Transverse colon (tissue), 3 donors: ENCODE results near the gene SPECC1.

Experiments
- CTCF ChIP-seq, 5 experiments: fragments of 200-600 bp in 3 of 5; fragments of 450-650 bp in 2 of 5; sonication (generic) in 3 of 5; IDR thresholded peaks; 1 replicate in 2 of 5; 2 replicates in 3 of 5; pipeline ENCODE4 v1.5.1; 2016 to 2017; ENCODE audit warnings: antibody characterized with exemption in 5 of 5, inconsistent platforms in 3 of 5, mild to moderate bottlenecking in 2 of 5, moderate library complexity in 1 of 5
- POLR2A ChIP-seq: fragments of 450-650 bp; IDR thresholded peaks from one replicate; pipeline ENCODE4 v1.6.1; 2016; ENCODE audit warnings: antibody characterized with exemption, mild to moderate bottlenecking, moderate library complexity

DNA sequence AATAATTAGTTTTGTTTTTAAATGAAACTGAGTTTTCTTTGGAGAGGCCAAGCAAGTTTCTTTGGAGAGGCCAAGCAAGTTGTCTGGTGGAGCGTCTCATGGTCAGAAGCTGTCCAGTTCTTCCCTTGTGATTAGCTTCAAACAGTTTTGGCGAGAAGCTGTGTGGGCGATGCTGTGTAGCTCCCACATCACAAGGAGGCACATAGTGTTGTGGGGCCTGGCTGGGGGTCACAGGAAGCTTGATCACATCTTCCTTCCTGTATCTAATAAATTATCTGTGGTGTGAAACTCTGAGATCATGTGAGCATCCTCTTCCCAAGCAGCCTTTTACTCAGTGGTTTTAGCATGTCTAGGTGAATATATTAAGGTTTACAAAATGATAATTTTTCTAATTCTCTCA, 33.9 kb downstream of the SPECC1 start:
- TF ChIP-seq CTCF (IDR thresholded peaks at IDR 0.05) (no peak), POLR2A (no peak)
